H9 (cell line): ENCODE measurements around the gene MRPS26. TPM values are rescaled to one million over a fixed set of nuclear protein-coding genes. Genes with fewer than 3 reads are reported as not detected.

ENCODE experiments used
- DNase-seq: peaks from one replicate; pipeline ENCODE4 v3.0.0-alpha.2; 2017
- H2AFZ ChIP-seq: one replicate; pipeline ENCODE4 v1.6.1; 2013; ENCODE audit warnings: mild to moderate bottlenecking, low read length, control low read depth, moderate library complexity
- H2AK5ac ChIP-seq: 2 replicates; pipeline ENCODE4 v1.6.1; 2013; ENCODE audit warnings: low read length, control low read depth, mixed read lengths; ENCODE audit not compliant: insufficient read length
- H2BK120ac ChIP-seq: one replicate; pipeline ENCODE4 v1.6.1; 2013; ENCODE audit warnings: low read depth, mild to moderate bottlenecking, low read length, control low read depth, inconsistent platforms; ENCODE audit not compliant: poor library complexity, severe bottlenecking
- H2BK12ac ChIP-seq: 2 replicates; pipeline ENCODE4 v1.6.1; 2013; ENCODE audit warnings: low read length, control low read depth, mixed read lengths, low read depth; ENCODE audit not compliant: insufficient read length
- H2BK15ac ChIP-seq: 2 replicates; pipeline ENCODE4 v1.6.1; 2013; ENCODE audit warnings: low read depth, low read length, control low read depth
- H2BK20ac ChIP-seq: one replicate; pipeline ENCODE4 v1.6.1; 2013; ENCODE audit warnings: low read depth, mild to moderate bottlenecking, low read length, control low read depth, inconsistent platforms; ENCODE audit not compliant: poor library complexity, severe bottlenecking
- H2BK5ac ChIP-seq: 2 replicates; pipeline ENCODE4 v1.6.1; 2013; ENCODE audit warnings: low read length, control low read depth, mixed read lengths; ENCODE audit not compliant: insufficient read length
- H3K14ac ChIP-seq: 2 replicates; pipeline ENCODE4 v1.6.1; 2013; ENCODE audit warnings: low read length, control low read depth; ENCODE audit not compliant: insufficient read depth
- H3K18ac ChIP-seq: 2 replicates; pipeline ENCODE4 v1.6.1; 2013; ENCODE audit warnings: low read depth, mild to moderate bottlenecking, mixed read lengths, low read length, control low read depth; ENCODE audit not compliant: insufficient read length
- H3K23ac ChIP-seq: 2 replicates; pipeline ENCODE4 v1.6.1; 2013; ENCODE audit warnings: low read length, control low read depth, mixed read lengths, low read depth; ENCODE audit not compliant: insufficient read length
- H3K23me2 ChIP-seq: 2 replicates; pipeline ENCODE4 v1.6.1; 2013; ENCODE audit warnings: low read depth, mild to moderate bottlenecking, mixed read lengths, low read length, control low read depth; ENCODE audit not compliant: insufficient read length, poor library complexity, severe bottlenecking
- H3K27ac ChIP-seq: 2 replicates; pipeline ENCODE4 v1.5.1; 2013; ENCODE audit warnings: low read length, control low read depth, mixed read lengths, low read depth; ENCODE audit not compliant: insufficient read length
- H3K27me3 ChIP-seq: 2 replicates; pipeline ENCODE4 v1.6.1; 2013; ENCODE audit warnings: low read length, control low read depth, inconsistent platforms; ENCODE audit not compliant: insufficient read depth
- H3K4ac ChIP-seq: 2 replicates; pipeline ENCODE4 v1.6.1; 2013; ENCODE audit warnings: low read depth, mild to moderate bottlenecking, control low read depth, inconsistent platforms, low read length, moderate library complexity
- H3K4me1 ChIP-seq: 2 replicates; pipeline ENCODE4 v1.6.1; 2013; ENCODE audit warnings: low read length, control low read depth, inconsistent platforms; ENCODE audit not compliant: insufficient read depth
- H3K4me2 ChIP-seq: 2 replicates; pipeline ENCODE4 v1.6.1; 2013; ENCODE audit warnings: low read length, control low read depth, mixed read lengths; ENCODE audit not compliant: insufficient read length, insufficient read depth
- H3K56ac ChIP-seq: 2 replicates; pipeline ENCODE4 v1.6.1; 2013; ENCODE audit warnings: low read depth, mild to moderate bottlenecking, mixed read lengths, low read length, control low read depth; ENCODE audit not compliant: insufficient read length
- H3K79me1 ChIP-seq: 2 replicates; pipeline ENCODE4 v1.6.1; 2013; ENCODE audit warnings: low read depth, mild to moderate bottlenecking, moderate library complexity, low read length, control low read depth, inconsistent platforms; ENCODE audit not compliant: insufficient read depth, poor library complexity, severe bottlenecking
- H3K79me2 ChIP-seq: 2 replicates; pipeline ENCODE4 v1.6.1; 2013; ENCODE audit warnings: low read length, control low read depth, inconsistent platforms; ENCODE audit not compliant: insufficient read depth
- H3K9ac ChIP-seq: 2 replicates; pipeline ENCODE4 v1.6.1; 2013; ENCODE audit warnings: low read length, control low read depth, mixed read lengths; ENCODE audit not compliant: insufficient read length; ENCODE audit errors: extremely low read depth
- H3K9me3 ChIP-seq: one replicate; pipeline ENCODE4 v1.6.1; 2013; ENCODE audit warnings: low read depth, low read length, inconsistent platforms; ENCODE audit not compliant: control insufficient read depth
- H3T11ph ChIP-seq: one replicate; pipeline ENCODE4 v1.6.1; 2013; ENCODE audit warnings: mild to moderate bottlenecking, low read length, control low read depth, inconsistent platforms
- H4K20me1 ChIP-seq: one replicate; pipeline ENCODE4 v1.6.1; 2013; ENCODE audit not compliant: control insufficient read depth, insufficient read length, insufficient read depth
- H4K5ac ChIP-seq: 2 replicates; pipeline ENCODE4 v1.6.1; 2013; ENCODE audit warnings: low read depth, mild to moderate bottlenecking, mixed read lengths, low read length, control low read depth; ENCODE audit not compliant: insufficient read length
- H4K8ac ChIP-seq: replicated peaks from 2 replicates; pipeline ENCODE4 v1.6.1; 2013; ENCODE audit warnings: low read length, control low read depth, mixed read lengths, low read depth; ENCODE audit not compliant: insufficient read length
- H4K91ac ChIP-seq: 2 replicates; pipeline ENCODE4 v1.6.1; 2013; ENCODE audit warnings: low read depth, mild to moderate bottlenecking, moderate library complexity, mixed read lengths, low read length, control low read depth; ENCODE audit not compliant: insufficient read length
- H3K27ac Mint-ChIP-seq, 3 experiments: 2 replicates in 2 of 3; 3 replicates in 1 of 3; pipeline ENCODE4 v1.8.0; 2020 to 2021; ENCODE audit warnings: mixed read lengths in 3 of 3, mild to moderate bottlenecking in 1 of 3, moderate library complexity in 1 of 3
- H3K27me3 Mint-ChIP-seq: 2 replicates; pipeline ENCODE4 v1.8.0; 2021; ENCODE audit warnings: low read depth, mild to moderate bottlenecking, moderate library complexity, mixed read lengths
- H3K36me3 Mint-ChIP-seq, 3 experiments: 2 replicates in 2 of 3; 3 replicates in 1 of 3; pipeline ENCODE4 v1.8.0; 2020 to 2021; ENCODE audit warnings: low read depth in 3 of 3, mixed read lengths in 3 of 3; ENCODE audit not compliant: insufficient read depth in 1 of 3
- H3K4me1 Mint-ChIP-seq, 2 experiments: 2 replicates each; pipeline ENCODE4 v1.8.0; 2020; ENCODE audit warnings: mixed read lengths in 2 of 2
- H3K4me3 Mint-ChIP-seq, 2 experiments: 2 replicates in 1 of 2; 3 replicates in 1 of 2; pipeline ENCODE4 v1.8.0; 2020 to 2021; ENCODE audit warnings: mild to moderate bottlenecking in 2 of 2, mixed read lengths in 2 of 2, moderate library complexity in 1 of 2
- H3K9me3 Mint-ChIP-seq, 2 experiments: 2 replicates in 1 of 2; 3 replicates in 1 of 2; pipeline ENCODE4 v1.8.0; 2020; ENCODE audit warnings: mild to moderate bottlenecking in 2 of 2, mixed read lengths in 2 of 2, moderate library complexity in 1 of 2
- WGBS: extraction: QIAGEN DNeasy Blood & Tissue Kit; methylation state at CpG from one replicate; pipeline ENCODE4 v1.1.7; 2013; ENCODE audit warnings: missing lambda C conversion rate, low lambda C conversion rate, mixed read lengths; ENCODE audit not compliant: insufficient read length; ENCODE audit errors: extremely low coverage; 5-methylcytosine and 5-hydroxymethylcytosine counted together
- total RNA-seq: library from RNA; stranded (reverse); gene quantifications from 2 replicates; pipeline ENCODE4 v1.2.1, GENCODE V29; 2021
- TF ChIP-seq, protein P1 (sequence below): fragments of 200-600 bp; sonication (generic); conservative IDR thresholded peaks from 3 replicates; pipeline ENCODE4 v1.8.0; 2021; ENCODE audit warnings: antibody characterized with exemption, mild to moderate bottlenecking

MRPS26 gene
- total RNA-seq, 1 experiment from 2014 or later = 97.6 TPM

DNA sequence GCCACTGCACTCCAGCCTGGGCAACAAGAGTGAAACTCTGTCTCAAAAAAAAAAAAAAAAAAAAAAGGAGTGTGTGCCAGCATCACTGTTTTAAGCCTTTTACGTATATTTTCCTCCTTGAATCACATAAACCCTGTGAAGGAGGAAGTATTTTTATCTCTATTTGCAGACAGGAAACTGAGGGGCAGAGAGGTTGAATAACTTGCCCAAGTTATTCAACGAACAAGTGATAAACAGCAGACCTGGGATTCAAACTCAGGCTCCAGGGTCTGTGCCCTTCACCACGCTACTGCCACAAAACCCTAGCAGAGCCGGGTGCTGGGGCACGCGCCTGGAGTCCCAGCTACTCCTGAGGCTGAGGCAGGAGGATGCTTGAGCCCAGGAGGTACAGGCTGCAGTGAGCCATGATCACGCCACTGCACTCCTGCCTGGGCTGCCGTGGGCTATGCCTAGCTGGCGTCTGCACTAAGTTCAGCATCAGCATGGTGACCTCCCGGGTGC lies 48.1 kb downstream of the MRPS26 start:
- Histone ChIP-seq H4K8ac (no peak overlapping the region), H3K79me1 (no peaks in the 10 kb centered on the region), H3K9me3 (no peaks in the 10 kb centered on the region), H3K79me2 (no peaks in the 10 kb centered on the region), H3K18ac (no peak overlapping the region), H3K4ac (no peak overlapping the region), H3T11ph (no peak overlapping the region), H3K14ac (no peak overlapping the region), H3K9ac (no peak overlapping the region), H2BK5ac (no peak overlapping the region), H3K27ac (no peak overlapping the region), H2AK5ac (no peak overlapping the region), H2BK12ac (no peak overlapping the region), H2AFZ (no peak overlapping the region), H3K4me1 (no peaks in the 10 kb centered on the region), H4K91ac (no peak overlapping the region), H3K56ac (no peak overlapping the region), H3K23me2 (peaks cover 11% of the 10 kb centered on the region), H4K20me1 (no peaks in the 10 kb centered on the region), H3K27me3 (no peaks in the 10 kb centered on the region), H4K5ac (no peak overlapping the region), H2BK120ac (no peak overlapping the region), H3K4me2 (no peak overlapping the region), H3K23ac (no peak overlapping the region), H2BK20ac (no peak overlapping the region), H2BK15ac (no peak overlapping the region)
- TF ChIP-seq, protein P1, sequence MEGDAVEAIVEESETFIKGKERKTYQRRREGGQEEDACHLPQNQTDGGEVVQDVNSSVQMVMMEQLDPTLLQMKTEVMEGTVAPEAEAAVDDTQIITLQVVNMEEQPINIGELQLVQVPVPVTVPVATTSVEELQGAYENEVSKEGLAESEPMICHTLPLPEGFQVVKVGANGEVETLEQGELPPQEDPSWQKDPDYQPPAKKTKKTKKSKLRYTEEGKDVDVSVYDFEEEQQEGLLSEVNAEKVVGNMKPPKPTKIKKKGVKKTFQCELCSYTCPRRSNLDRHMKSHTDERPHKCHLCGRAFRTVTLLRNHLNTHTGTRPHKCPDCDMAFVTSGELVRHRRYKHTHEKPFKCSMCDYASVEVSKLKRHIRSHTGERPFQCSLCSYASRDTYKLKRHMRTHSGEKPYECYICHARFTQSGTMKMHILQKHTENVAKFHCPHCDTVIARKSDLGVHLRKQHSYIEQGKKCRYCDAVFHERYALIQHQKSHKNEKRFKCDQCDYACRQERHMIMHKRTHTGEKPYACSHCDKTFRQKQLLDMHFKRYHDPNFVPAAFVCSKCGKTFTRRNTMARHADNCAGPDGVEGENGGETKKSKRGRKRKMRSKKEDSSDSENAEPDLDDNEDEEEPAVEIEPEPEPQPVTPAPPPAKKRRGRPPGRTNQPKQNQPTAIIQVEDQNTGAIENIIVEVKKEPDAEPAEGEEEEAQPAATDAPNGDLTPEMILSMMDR = no peak
- H3K9me3 Mint-ChIP-seq = no peaks in the 10 kb centered on the region
- H3K36me3 Mint-ChIP-seq = no peaks in the 10 kb centered on the region
- H3K27ac Mint-ChIP-seq = no peak overlapping the region
- DNase-seq = no peak
- H3K4me1 Mint-ChIP-seq = peaks cover 0 to 5% of the 10 kb centered on the region in 2 experiments; a peak in 2 of 4 replicates
- no CpG with 5 or more reads among the region's 10 CpGs for WGBS
- peaks cover 19% of the 10 kb centered on the region for H3K27me3 Mint-ChIP-seq
- H3K4me3 Mint-ChIP-seq = no peak overlapping the region
